GM12892 (cell line): Measurements from ENCODE around the gene SOHLH1.

Source experiments
- DNase-seq: peaks from one replicate; pipeline ENCODE4 v3.0.0; 2011; ENCODE audit not compliant: insufficient read length
- FAIRE-seq: peaks from 2 replicates; lab custom pipeline; 2011; peaks lifted over from hg19 to GRCh38; lab: Jason Lieb, UNC
- POLR2A ChIP-seq: IDR thresholded peaks from 2 replicates; pipeline ENCODE4 v1.6.1; 2011; ENCODE audit warnings: low read depth, low read length, control low read depth
- POLR2AphosphoS5 ChIP-seq: IDR thresholded peaks from 2 replicates; pipeline ENCODE4 v1.6.1; 2011; ENCODE audit warnings: low read depth, low read length, control low read depth
- TAF1 ChIP-seq: IDR thresholded peaks from 2 replicates; pipeline ENCODE4 v1.6.1; 2011; ENCODE audit warnings: low read depth, mild to moderate bottlenecking, control low read depth, low read length, borderline replicate concordance

SOHLH1 gene

GRCh38 chr9:135698236-135698635, 1.0 kb downstream of the SOHLH1 start:
- no peak for DNase-seq
- no peak for FAIRE-seq
- TF ChIP-seq TAF1 (no peak), POLR2AphosphoS5 (no peak), POLR2A (no peak)

DNA sequence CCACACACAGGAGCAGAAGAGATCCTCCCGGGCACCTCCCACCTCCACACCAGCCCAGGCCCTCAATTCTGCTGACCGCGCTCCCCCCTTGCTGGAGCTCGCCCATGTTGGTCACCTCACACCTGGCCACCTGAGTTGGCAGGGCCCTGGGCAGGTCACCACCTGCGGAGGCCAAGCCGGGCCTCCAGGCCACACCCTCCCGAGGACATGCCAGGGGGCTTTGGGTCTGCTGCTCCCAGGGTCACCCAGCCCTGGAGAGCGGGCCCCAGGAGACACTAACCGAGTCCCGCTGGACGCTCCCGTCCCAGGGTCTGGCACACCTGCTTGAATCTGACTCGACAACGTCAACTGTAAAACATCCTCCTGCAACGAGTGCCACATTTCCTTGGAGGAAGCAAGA, 2.1 kb downstream of the SOHLH1 start:
- FAIRE-seq (no peak), DNase-seq (no peak)
- TF ChIP-seq POLR2A (no peak), TAF1 (no peak), POLR2AphosphoS5 (no peak)

DNA sequence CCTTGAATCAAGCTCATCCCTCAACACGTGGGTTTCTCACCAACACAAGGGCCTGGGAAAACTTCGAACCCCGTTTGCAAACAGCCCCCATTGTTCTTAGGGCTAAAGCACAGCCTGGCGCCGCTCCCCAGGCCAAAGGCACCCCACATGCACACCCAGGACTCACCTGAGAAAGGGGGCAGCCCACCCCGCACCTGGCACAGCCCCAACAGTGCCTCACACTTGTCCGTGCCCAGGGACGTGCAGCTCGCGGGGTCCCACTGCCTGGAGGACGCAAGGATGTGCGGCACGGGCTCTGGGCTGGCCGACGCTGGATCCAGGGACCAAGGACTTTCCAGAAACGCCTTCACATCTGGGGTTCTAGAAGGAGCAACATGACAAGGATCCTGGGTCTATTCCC, 2.8 kb downstream of the SOHLH1 start:
- DNase-seq = no peak
- TF ChIP-seq TAF1 (no peak), POLR2A (no peak), POLR2AphosphoS5 (no peak)
- FAIRE-seq = no peak

- no peak for TF ChIP-seq TAF1
- TF ChIP-seq POLR2A = no peak
- TF ChIP-seq POLR2AphosphoS5 = no peak
- no peak for DNase-seq
- no peak for FAIRE-seq
Observed at GRCh38 chr9:135695642-135696041, 3.6 kb downstream of the SOHLH1 start.

GRCh38 chr9:135695036-135695435, 4.2 kb downstream of the SOHLH1 start:
- TF ChIP-seq POLR2A = no peak
- no peak for TF ChIP-seq POLR2AphosphoS5
- TF ChIP-seq TAF1 = no peak
- FAIRE-seq (no peak), DNase-seq (no peak)

DNA sequence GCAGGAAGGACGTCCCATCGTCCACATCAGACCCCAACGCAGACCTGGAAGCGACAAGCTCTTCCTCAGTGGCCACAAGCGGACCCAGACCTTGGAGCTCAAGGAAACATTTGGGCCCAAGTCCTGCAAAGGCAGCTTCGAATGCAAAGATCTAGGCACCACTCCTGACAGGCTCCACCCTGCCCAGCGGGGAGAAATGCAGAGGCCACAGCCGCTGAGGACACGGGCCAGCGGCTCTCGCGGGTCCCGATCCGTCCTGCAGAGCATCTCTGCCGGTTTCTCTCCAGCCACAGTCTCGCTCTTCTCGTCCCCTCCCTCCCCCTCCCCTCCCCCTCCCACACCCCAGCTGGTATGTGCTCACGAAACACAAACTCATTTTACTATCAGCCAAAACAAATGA, 4.9 kb downstream of the SOHLH1 start:
- TF ChIP-seq POLR2AphosphoS5 (no peak), TAF1 (no peak), POLR2A (no peak)
- no peak for FAIRE-seq
- no peak for DNase-seq

- TF ChIP-seq POLR2AphosphoS5 (no peak), TAF1 (no peak), POLR2A (no peak)
Observed at GRCh38 chr9:135693771-135694170, 5.5 kb downstream of the SOHLH1 start.

DNA sequence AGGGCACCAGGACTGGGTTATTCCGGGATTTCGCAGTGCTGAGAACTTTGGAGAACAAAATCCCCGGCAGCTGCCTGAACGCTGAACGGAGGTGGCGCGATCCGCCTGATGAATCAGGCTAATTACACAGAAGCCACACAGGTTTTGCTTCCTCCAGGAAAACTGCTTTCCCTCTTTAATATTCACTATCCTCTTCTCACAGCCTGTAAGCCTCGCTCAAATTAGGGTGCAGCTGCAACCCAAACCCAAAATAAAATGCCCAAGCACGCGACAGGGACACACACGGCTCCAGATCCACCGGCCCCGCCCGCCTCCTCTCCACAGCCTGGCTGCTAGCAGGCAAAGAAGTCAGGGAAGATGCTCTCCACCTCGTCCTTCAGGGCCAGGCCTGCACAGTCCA, 6.0 kb downstream of the SOHLH1 start:
- TF ChIP-seq POLR2A (no peak), TAF1 (no peak)
- DNase-seq (no peak), FAIRE-seq (no peak)

More at GRCh38 chr9:135693771-135694170, 5.5 kb downstream of the SOHLH1 start:
- DNase-seq (no peak), FAIRE-seq (no peak)

DNA sequence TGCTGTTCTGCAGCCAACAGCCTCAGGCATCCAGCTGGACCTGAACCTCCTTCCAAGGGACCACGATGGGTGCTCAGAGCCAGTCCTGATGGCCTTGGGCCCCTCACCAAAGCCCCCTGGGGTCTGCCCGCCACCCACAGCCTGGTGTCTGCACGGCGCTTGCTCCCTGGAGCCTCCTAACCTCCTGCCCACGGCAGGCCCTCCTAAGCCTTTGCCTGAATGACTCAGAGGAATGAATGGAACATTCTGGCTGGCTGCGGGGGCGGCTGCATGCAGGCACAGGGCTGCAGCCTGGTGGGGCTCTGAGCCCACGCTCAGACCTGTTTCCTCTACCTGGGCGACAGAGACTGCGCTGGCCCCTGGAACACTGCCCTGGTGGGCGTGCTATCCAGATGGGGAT, 6.9 kb downstream of the SOHLH1 start:
- DNase-seq (no peak), FAIRE-seq (no peak)
- TF ChIP-seq TAF1 (no peak), POLR2A (no peak), POLR2AphosphoS5 (no peak)

- DNase-seq (no peak), FAIRE-seq (no peak)
- TF ChIP-seq TAF1 = no peak
- no peak for TF ChIP-seq POLR2AphosphoS5
- no peak for TF ChIP-seq POLR2A
Observed at GRCh38 chr9:135690836-135691570, 8.3 kb downstream of the SOHLH1 start.

- DNase-seq (no peak), FAIRE-seq (no peak)
- TF ChIP-seq TAF1 (no peak), POLR2AphosphoS5 (no peak), POLR2A (no peak)
Observed at GRCh38 chr9:135689011-135689410, 10.3 kb downstream of the SOHLH1 start.

DNA sequence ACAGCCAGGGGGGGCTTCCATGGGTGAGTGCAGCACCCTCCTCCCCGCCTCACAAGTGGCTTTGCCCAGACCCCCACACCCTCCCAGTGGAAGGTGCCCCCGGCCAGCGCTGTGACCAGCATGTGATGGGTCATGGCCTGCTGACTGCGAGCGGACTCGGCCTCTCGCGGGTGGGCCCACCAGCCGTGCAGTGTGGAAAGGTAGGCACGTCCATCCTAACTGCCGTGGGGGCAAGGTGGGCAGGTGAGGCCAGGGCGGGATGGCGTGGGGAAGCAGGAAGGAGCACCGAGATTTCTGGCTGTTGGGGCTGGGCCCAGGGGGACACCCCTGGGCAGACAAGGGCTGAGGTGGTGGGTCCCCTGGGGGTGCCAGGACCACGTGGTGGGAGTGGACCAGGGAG, 12.1 kb downstream of the SOHLH1 start:
- no peak for TF ChIP-seq POLR2A
- TF ChIP-seq TAF1 = no peak
- TF ChIP-seq POLR2AphosphoS5 = no peak
- FAIRE-seq (no peak), DNase-seq (no peak)

DNA sequence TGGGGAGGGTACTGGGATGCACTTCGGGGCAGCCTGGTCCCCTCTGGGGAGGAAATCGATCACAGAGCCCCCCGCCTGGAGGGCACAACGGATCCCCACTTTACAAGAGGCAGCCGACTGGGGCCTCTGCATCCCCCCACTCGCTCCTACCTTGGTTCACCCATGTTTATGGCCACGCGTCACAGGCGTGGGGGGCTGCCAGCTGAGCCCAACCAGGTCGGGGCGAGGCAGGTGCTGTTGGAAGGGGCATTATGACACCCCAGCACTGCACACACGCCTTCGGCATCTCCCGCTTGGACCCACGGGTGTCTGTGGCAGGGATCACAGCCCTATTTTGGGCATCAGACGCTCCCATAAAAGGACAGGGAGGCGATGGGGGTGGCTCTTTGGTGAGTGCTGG, 14.6 kb downstream of the SOHLH1 start:
- TF ChIP-seq POLR2A (no peak), TAF1 (no peak), POLR2AphosphoS5 (no peak)
- no peak for FAIRE-seq
- DNase-seq = no peak

- no peak for FAIRE-seq
- DNase-seq = no peak
- TF ChIP-seq POLR2A (no peak), TAF1 (no peak), POLR2AphosphoS5 (no peak)
Observed at GRCh38 chr9:135683401-135684034, 15.8 kb downstream of the SOHLH1 start.
